Stimulated activated CD8-positive, alpha-beta memory T cell treated with anti-CD3 and anti-CD28 coated beads, Interleukin-7, amount 100 ng/mL, for 24 hours (primary cell): ENCODE results near the gene DLGAP3.
A peak's percentile ranks its signal among the peaks of the same experiment; 100 is the strongest.

Experiments
- DNase-seq: peaks from one replicate; pipeline ENCODE4 v3.0.0-alpha.2; 2020; ENCODE audit warnings: low read depth

DLGAP3 gene

GRCh38 chr1:34865573-34865972, 63.9 kb downstream of the DLGAP3 start:
- DNase-seq: no peak

GRCh38 chr1:34864759-34865158, 64.7 kb downstream of the DLGAP3 start:
- no peak for DNase-seq

DNA sequence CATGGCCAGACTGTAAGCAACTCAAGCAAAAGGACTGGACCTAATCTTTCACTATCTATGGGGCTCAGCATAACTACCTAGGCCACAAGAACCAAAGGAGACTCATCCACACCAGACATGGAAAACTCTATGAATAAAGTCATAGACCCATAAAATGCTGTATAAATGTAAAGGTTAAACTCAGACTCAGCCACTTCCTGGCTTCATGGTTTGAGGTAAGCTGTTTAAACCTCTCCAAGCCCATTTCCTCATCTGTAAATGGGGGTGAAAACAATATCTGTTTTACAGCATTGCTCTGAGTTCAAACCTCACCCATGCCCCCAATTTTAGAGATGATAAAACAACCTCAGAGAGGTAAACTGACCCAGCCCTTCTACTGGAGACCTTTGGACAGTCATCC, 65.9 kb downstream of the DLGAP3 start:
- DNase-seq: no peak

DNA sequence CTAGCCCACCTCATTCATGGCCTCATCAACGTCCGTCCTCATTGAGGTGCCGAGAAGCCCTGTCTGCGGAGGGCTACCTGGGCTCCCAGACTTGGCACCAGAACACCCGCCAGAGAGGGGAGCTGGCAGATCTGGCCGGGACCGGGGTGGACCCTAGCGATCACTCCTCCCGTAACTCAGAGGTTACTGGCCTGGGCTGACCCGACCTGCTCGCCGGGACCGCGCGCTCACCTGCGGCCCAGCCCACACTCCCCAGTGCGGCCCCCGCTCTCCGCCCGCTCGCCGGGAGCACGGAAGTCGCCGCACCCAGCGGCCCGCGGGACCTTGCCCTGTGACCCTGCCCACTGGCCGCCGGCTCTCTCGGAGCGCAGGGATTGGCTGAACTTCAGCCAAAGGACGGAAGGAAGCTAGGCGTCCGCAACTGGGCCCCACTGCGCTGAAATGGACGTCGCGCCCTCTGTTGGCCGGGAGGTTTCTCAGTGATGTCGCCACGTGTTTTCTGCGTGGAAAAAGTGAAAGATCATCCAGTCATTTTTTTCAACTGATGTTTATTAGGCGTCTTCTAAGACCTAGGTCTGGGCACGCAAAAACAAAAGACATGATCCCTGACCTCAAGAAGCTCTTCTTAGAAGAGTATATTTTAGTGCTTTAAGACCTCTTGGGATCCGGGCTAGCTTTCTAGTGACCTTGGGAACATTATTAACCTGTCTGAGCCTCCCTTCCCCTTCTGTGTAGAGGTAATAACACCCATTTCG, 69.8 kb downstream of the DLGAP3 start, which contains the start of gene SMIM12:
Gene SMIM12, minus strand, starts transcription at position 304 of the 755 bp plus-strand sequence. CDS start 3,772 bp downstream, outside the sequence.
- DNase-seq: peak; percentile 88

DNA sequence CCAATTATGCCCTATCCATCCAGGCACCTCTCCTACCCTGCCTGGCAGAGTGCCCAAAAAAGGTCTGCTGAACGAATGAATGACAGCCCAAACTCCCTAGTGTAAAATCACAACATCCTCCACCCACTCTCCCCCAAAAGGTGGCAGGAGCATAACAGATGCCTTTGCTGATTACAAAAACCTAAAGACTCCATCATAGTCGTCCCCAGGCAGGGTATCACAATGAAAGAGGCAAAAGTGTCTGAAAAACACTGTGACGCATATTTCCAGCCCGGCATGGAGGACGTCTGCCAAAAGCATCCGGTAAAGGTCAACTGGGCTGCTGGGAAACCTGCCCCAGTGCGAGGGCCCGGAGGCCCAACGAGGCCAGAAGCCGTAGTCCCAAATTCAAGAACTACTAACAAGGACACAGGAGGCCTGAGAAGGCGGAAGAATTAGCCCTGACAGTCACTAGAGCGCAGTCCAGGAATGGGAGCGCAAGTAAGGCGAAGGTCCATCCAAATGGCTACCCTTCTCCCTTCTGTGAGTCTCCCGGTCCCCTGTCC, 70.5 kb downstream of the DLGAP3 start:
- no peak for DNase-seq

DNA sequence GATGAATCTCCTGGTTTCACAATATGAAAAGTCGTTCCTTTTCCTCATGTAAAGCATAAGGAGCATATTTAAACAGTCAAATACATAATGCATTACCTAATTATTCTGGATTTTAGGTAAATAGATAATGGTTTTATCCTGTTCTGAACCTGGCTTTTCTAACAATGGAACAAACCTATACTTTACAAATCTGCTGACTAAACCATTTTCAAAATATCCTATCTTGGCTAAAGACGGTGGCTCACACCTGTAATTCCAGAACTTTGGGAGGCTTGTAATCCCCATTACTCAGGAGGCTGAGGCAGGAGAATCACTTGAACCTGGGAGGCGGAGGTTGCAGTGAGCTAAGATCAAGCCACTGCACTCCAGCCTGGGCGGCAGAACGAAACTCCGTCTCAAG, 72.8 kb downstream of the DLGAP3 start:
- DNase-seq: no peak

GRCh38 chr1:34852677-34853217, 76.7 kb downstream of the DLGAP3 start:
- peak; percentile 74 for DNase-seq

DNA sequence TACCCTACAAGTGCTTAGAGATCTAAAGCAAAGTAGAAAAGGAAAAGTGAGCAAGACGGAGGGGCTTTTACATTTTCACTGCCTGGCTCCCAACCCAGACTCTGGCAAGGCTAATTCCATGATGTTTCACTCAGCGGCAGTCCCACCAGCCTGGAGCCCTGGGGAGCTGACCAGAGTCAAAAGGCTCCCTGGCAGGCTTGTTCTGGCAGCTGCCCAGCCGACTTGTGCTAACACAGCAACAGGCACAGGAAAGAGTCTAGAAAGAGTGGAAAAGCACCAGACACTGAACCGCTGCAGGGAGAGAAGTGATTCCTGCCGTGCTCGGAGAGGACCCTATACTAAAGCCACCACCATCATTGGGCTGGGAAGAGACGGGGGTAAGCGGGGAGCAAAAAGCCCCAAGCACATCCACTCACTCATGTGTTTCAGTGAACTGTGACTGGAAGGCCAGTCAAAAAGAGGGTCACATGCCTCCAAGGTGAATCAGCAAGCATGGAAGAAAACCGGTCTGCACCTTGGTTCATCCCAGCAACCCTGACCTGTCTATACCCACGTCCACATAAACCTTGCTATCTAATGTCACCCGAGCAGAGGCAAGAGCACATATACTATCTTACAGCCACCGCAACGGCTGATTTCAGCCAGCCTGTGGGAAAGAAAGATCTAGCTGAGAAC, 77.9 kb downstream of the DLGAP3 start:
- no peak for DNase-seq

- DNase-seq: no peak
Observed at GRCh38 chr1:34850382-34850781, 79.1 kb downstream of the DLGAP3 start.

- DNase-seq: no peak
Observed at GRCh38 chr1:34847094-34847493, 82.4 kb downstream of the DLGAP3 start.

DNA sequence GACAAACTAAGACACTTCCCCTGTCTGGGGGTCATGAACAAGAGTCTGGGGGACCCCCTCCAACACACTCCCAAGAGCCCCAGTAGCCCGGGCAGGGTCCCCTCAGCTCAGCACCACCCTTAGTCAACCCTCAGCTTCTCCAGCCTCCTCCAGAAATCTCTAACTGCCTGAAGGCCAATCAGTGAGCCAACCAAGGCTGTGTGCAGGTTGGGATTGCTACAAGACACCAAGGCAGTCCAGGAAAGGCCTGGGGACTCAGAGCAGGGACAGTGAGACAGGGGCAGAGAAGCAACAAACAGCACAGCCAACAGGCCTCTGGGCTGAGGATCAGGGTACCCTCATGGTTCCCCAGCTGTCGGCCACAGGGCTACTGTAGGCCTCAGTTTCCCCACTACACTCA, 83.2 kb downstream of the DLGAP3 start:
- no peak for DNase-seq

- DNase-seq: no peak
Observed at GRCh38 chr1:34845131-34845901, 84.1 kb downstream of the DLGAP3 start.

GRCh38 chr1:34844252-34844634, 85.2 kb downstream of the DLGAP3 start:
- DNase-seq: no peak

GRCh38 chr1:34843392-34844251, 85.8 kb downstream of the DLGAP3 start:
- no peak for DNase-seq

DNA sequence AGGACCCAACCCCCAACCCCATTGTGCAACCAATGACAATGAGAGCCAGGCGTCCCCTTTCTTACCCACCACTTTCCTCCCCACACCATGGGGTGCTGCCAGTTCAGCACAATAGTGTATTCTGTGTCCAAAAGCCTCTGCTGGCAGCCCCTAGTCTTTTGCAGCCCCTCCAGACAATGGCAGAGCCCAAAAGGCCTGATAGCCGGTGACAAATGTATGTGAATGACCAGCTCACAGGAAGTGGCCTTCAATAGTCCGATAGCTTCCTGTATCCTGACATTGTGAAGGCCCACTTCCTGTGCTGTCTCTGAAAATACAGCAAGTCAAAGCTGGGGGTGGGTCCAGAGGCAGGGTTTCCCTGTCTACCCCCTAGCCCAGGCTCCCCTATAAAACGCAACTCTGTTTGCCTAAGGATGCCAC, 86.5 kb downstream of the DLGAP3 start:
- DNase-seq: no peak

GRCh38 chr1:34842073-34842472, 87.4 kb downstream of the DLGAP3 start:
- no peak for DNase-seq

GRCh38 chr1:34840426-34840825, 89.0 kb downstream of the DLGAP3 start:
- DNase-seq: no peak

DNA sequence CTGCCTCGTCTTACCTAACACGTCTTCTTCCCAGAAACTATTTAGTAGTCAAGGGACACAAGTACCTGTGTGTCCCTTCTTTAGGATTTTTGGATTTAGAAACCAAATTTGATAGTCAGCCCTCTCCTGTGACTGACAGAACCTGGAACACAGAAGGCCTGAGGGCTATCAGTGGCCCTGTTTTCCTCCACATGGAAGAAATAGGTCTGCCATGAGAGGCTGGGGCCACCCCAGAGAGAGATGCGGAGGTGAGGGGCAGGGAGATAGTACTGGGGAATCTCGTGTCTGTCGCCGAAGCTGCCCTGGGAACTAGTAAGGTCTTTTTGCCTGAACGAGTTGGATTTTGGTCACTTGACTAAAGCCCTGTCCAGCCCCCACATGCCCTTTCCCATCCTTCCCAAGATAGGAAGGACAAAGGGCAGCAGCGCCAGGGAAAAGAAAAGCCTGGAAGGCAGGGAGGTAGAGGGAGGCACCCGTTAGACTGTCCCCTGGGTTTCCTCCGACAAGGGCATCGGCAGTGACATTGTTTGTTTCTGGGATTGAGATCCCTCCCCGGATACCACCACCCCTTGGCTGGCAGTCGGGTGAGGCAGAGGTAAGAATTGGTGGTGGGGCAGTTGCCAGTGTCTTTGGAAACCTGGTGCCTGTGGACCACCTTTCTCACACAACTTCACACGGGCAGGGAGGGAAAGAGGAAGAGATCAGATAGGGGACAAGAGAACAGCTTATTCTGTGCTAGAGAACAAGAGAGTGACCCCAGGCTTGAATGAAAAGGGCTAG, 89.7 kb downstream of the DLGAP3 start:
- no peak for DNase-seq

GRCh38 chr1:34833711-34834110, 95.7 kb downstream of the DLGAP3 start:
- no peak for DNase-seq

GRCh38 chr1:34831721-34832246, 97.7 kb downstream of the DLGAP3 start:
- DNase-seq: no peak
